MM.1S (cell line): ENCODE measurements around the gene KCNG2.

Experiments used
- DNase-seq: peaks from one replicate; pipeline ENCODE4 v3.0.0-alpha.2; 2015
- H2AFZ ChIP-seq: fragments of 300-600 bp; sonication (generic); 2 replicates; pipeline ENCODE4 v1.6.0; 2016; ENCODE audit warnings: antibody characterized with exemption, low read length
- H3F3A ChIP-seq: fragments of 300-600 bp; sonication (generic); 2 replicates; pipeline ENCODE4 v1.6.1; 2016; ENCODE audit warnings: mild to moderate bottlenecking, antibody characterized with exemption, low read length, moderate library complexity, mixed read lengths; ENCODE audit not compliant: insufficient read depth
- H3K27ac ChIP-seq: fragments of 300-600 bp; sonication (generic); 2 replicates; pipeline ENCODE4 v1.5.1; 2016; ENCODE audit warnings: mild to moderate bottlenecking, low read length
- H3K27me3 ChIP-seq: fragments of 300-600 bp; sonication (generic); replicated peaks from 2 replicates; pipeline ENCODE4 v1.6.0; 2016; ENCODE audit warnings: low read length; ENCODE audit not compliant: insufficient read depth
- H3K36me3 ChIP-seq: fragments of 300-600 bp; sonication (generic); replicated peaks from 2 replicates; pipeline ENCODE4 v1.6.1; 2016; ENCODE audit warnings: mild to moderate bottlenecking, low read length, mixed read lengths; ENCODE audit not compliant: insufficient read depth
- H3K4me1 ChIP-seq: fragments of 300-600 bp; sonication (generic); 2 replicates; pipeline ENCODE4 v1.6.1; 2016; ENCODE audit warnings: low read length, mixed read lengths
- H3K4me2 ChIP-seq: fragments of 300-600 bp; sonication (generic); 2 replicates; pipeline ENCODE4 v1.6.0; 2016; ENCODE audit warnings: low read depth, low read length
- H3K4me3 ChIP-seq: fragments of 300-600 bp; sonication (generic); 2 replicates; pipeline ENCODE4 v1.5.1; 2016; ENCODE audit warnings: low read length, mixed read lengths
- H3K79me2 ChIP-seq: fragments of 300-600 bp; sonication (generic); 2 replicates; pipeline ENCODE4 v1.6.1; 2016; ENCODE audit warnings: mixed run types, low read length, mixed read lengths
- H3K9ac ChIP-seq: fragments of 300-600 bp; sonication (generic); 2 replicates; pipeline ENCODE4 v1.6.1; 2016; ENCODE audit warnings: low read length, mixed read lengths
- H3K9me2 ChIP-seq: fragments of 300-600 bp; sonication (generic); replicated peaks from 2 replicates; pipeline ENCODE4 v1.6.1; 2016; ENCODE audit warnings: mild to moderate bottlenecking, low read length, mixed read lengths; ENCODE audit not compliant: insufficient read depth
- H3K9me3 ChIP-seq: fragments of 300-600 bp; sonication (generic); replicated peaks from 2 replicates; pipeline ENCODE4 v1.6.1; 2016; ENCODE audit warnings: mild to moderate bottlenecking, low read length, mixed read lengths; ENCODE audit not compliant: insufficient read depth
- H4K20me1 ChIP-seq: fragments of 300-600 bp; sonication (generic); 2 replicates; pipeline ENCODE4 v1.6.1; 2016; ENCODE audit warnings: mild to moderate bottlenecking, low read length, moderate library complexity, mixed read lengths; ENCODE audit not compliant: insufficient read depth
- EZH2 ChIP-seq: fragments of 300-600 bp; sonication (generic); optimal IDR thresholded peaks from 2 replicates; pipeline ENCODE3; 2017; ENCODE audit warnings: low read depth, mild to moderate bottlenecking, antibody characterized with exemption, low read length, mixed read lengths
- EZH2phosphoT487 ChIP-seq: fragments of 300-600 bp; sonication (generic); IDR thresholded peaks from 2 replicates; pipeline ENCODE4 v1.6.1; 2018; ENCODE audit warnings: antibody characterized with exemption, low read length
- TF ChIP-seq, protein P1 (sequence below): fragments of 300-600 bp; sonication (generic); IDR thresholded peaks from 2 replicates; pipeline ENCODE4 v1.5.1; 2016; ENCODE audit warnings: antibody characterized with exemption, low read length, mixed read lengths

The KCNG2 gene

DNA sequence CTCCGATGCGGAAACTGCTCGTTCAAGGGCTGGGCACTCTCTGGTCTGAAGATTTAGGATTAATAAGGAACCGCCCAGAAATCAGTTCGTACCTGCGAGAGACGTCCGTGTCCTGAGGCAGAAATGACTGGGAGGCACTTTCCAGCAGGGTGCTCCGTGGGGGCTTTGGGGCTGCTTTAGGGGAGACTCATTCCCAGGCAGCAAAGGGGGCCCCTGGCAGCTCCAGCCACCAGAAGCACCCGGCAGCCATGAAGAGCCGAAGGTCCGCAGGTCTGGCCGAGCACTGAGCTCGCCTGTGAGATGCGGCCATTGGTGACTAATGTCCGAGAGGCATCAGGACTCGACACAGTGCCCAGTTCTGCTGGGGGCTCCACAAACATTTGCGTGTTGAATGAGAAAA lies 20.9 kb downstream of the KCNG2 start:
- Histone ChIP-seq H4K20me1 (no peaks in the 10 kb centered on the region), H3K36me3 (no peaks in the 10 kb centered on the region), H3F3A (no peaks in the 10 kb centered on the region), H3K4me2 (no peak overlapping the region), H3K4me3 (no peak overlapping the region), H3K79me2 (no peaks in the 10 kb centered on the region), H3K9me2 (no peaks in the 10 kb centered on the region), H2AFZ (no peak overlapping the region), H3K27ac (no peak overlapping the region), H3K9me3 (no peaks in the 10 kb centered on the region), H3K4me1 (no peaks in the 10 kb centered on the region), H3K9ac (no peak overlapping the region), H3K27me3 (no peaks in the 10 kb centered on the region)
- no peak for TF ChIP-seq EZH2phosphoT487
- TF ChIP-seq, protein P1, sequence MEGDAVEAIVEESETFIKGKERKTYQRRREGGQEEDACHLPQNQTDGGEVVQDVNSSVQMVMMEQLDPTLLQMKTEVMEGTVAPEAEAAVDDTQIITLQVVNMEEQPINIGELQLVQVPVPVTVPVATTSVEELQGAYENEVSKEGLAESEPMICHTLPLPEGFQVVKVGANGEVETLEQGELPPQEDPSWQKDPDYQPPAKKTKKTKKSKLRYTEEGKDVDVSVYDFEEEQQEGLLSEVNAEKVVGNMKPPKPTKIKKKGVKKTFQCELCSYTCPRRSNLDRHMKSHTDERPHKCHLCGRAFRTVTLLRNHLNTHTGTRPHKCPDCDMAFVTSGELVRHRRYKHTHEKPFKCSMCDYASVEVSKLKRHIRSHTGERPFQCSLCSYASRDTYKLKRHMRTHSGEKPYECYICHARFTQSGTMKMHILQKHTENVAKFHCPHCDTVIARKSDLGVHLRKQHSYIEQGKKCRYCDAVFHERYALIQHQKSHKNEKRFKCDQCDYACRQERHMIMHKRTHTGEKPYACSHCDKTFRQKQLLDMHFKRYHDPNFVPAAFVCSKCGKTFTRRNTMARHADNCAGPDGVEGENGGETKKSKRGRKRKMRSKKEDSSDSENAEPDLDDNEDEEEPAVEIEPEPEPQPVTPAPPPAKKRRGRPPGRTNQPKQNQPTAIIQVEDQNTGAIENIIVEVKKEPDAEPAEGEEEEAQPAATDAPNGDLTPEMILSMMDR, result no peak
- no peak for TF ChIP-seq EZH2
- DNase-seq, result no peak

DNA sequence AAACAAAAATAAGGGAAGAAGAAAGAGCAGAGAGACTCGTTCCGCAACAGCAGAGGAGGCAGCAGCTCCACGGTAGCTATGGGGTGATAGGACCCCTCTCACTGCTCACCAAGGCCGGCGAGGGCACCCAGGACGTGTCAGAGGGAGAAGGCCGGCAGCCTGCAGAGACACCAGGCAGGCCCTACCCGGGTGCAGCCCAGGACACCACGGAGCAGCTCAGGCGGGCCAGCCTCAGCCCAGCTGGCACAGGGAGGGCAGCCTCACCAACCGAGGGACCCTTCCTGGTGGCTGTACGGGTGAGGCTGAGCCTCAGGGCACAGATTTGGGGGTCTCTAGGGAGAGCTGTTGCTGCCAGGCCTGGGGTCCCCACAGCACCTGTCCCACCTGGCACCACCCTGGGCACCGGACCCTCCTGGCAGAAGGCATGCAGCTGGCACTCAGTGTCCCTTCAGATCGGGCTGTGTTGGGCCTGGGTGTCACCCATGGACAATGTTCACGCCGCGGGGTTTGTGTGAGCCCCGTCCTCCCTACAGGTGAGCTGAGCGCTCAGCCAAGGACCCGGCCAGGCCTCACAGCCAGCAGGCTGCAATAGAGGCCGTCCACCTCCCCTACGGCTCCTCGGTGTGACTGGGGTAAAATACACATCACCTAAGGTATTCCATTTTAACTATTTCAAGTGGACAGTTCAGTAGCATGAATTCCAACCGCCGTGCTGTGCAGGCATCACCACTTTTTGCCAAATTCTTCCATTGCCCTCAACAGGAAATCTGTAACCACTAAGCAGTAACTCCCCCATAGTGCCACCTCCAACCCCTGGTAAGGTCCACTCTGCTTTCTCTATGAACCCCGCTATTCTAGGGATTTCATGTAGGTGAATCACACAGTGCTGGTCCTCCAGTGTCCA lies 21.6 kb downstream of the KCNG2 start:
- no peak overlapping the region for H3K4me2 ChIP-seq
- H4K20me1 ChIP-seq, result no peaks in the 10 kb centered on the region
- H3K36me3 ChIP-seq, result no peaks in the 10 kb centered on the region
- no peaks in the 10 kb centered on the region for H3K9me3 ChIP-seq
- H3K4me1 ChIP-seq, result no peaks in the 10 kb centered on the region
- H3F3A ChIP-seq, result no peaks in the 10 kb centered on the region
- no peak overlapping the region for H3K4me3 ChIP-seq
- TF ChIP-seq EZH2phosphoT487 (no peak), EZH2 (no peak)
- TF ChIP-seq, protein P1, result no peak
- H3K79me2 ChIP-seq, result no peaks in the 10 kb centered on the region
- no peak overlapping the region for H2AFZ ChIP-seq
- no peak overlapping the region for H3K27ac ChIP-seq
- no peak overlapping the region for H3K9ac ChIP-seq
- DNase-seq, result no peak
- H3K27me3 ChIP-seq, result no peaks in the 10 kb centered on the region
- no peaks in the 10 kb centered on the region for H3K9me2 ChIP-seq

DNA sequence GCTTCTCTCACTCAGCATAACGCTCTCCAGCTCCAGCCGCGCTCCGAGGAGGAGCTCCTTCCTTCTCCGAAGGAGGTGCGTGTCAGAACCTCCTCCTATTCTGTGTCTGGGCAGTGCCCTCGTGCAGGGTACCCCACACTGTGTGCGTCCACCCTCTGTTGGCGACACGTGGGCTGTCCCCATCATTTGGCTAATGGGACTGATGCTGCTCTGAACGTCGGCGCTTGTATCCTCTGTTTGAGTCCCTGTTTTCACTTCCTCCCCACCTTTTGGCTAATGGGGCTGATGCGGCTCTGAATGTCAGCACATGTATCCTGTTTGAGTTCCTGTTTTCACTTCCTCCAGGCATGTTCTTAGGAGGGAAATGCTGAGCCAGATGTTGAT lies 22.2 kb downstream of the KCNG2 start:
- H4K20me1 ChIP-seq, result no peaks in the 10 kb centered on the region
- no peak for DNase-seq
- H3K36me3 ChIP-seq, result no peaks in the 10 kb centered on the region
- H3K27me3 ChIP-seq, result no peaks in the 10 kb centered on the region
- TF ChIP-seq EZH2 (no peak), EZH2phosphoT487 (no peak)
- TF ChIP-seq, protein P1, result no peak
- H3K9me3 ChIP-seq, result no peaks in the 10 kb centered on the region
- no peaks in the 10 kb centered on the region for H3K4me1 ChIP-seq
- no peak overlapping the region for H3K9ac ChIP-seq
- no peak overlapping the region for H2AFZ ChIP-seq
- no peaks in the 10 kb centered on the region for H3K79me2 ChIP-seq
- H3K4me2 ChIP-seq, result no peak overlapping the region
- H3K4me3 ChIP-seq, result no peak overlapping the region
- no peak overlapping the region for H3K27ac ChIP-seq
- no peaks in the 10 kb centered on the region for H3K9me2 ChIP-seq
- H3F3A ChIP-seq, result no peaks in the 10 kb centered on the region
